Kidney (tissue), 14 donors: ENCODE measurements around the gene NRXN3. TPM values are rescaled to one million over a fixed set of nuclear protein-coding genes. Genes with fewer than 3 reads are reported as not detected.

Experiments
- DNase-seq, 5 donors: peaks; one replicate each; pipeline ENCODE4 v3.0.0-alpha.2; 2013 to 2020
- FAIRE-seq: peaks from 2 replicates; lab custom pipeline; 2012; peaks lifted over from hg19 to GRCh38; lab: Jason Lieb, UNC
- H3K27ac ChIP-seq, 2 donors: one replicate each; pipeline ENCODE4 v1.7.0; 2013; ENCODE audit warnings: low read depth in 2 of 2, low read length in 2 of 2, inconsistent platforms in 1 of 2
- H3K27me3 ChIP-seq: one replicate; pipeline ENCODE4 v1.7.1; 2013; ENCODE audit warnings: low read length, inconsistent platforms; ENCODE audit not compliant: control insufficient read depth, insufficient read depth
- H3K36me3 ChIP-seq, 3 donors: one replicate each; pipeline versions ENCODE4 v1.7.0 to v1.7.1; 2013; ENCODE audit warnings: low read length in 3 of 3, control low read depth in 1 of 3, inconsistent platforms in 1 of 3; ENCODE audit not compliant: insufficient read depth in 3 of 3, control insufficient read depth in 2 of 3
- H3K4me1 ChIP-seq, 3 donors: one replicate each; pipeline versions ENCODE4 v1.7.0 to v1.7.1; 2013; ENCODE audit warnings: low read length in 3 of 3, inconsistent platforms in 1 of 3, low read depth in 1 of 3; ENCODE audit not compliant: control insufficient read depth in 2 of 3, insufficient read depth in 2 of 3
- H3K4me3 ChIP-seq, 3 donors: one replicate each; pipeline versions ENCODE4 v1.7.0 to v1.8.1; 2013; ENCODE audit warnings: low read length in 3 of 3, control low read depth in 1 of 3, inconsistent platforms in 1 of 3
- H3K9ac ChIP-seq, 3 donors: one replicate each; pipeline versions ENCODE4 v1.7.0 to v1.7.1; 2013; ENCODE audit warnings: low read length in 3 of 3, control low read depth in 1 of 3, inconsistent platforms in 1 of 3
- H3K9me3 ChIP-seq, 3 donors: one replicate each; pipeline versions ENCODE4 v1.7.0 to v1.7.1; 2013; ENCODE audit warnings: low read length in 3 of 3, control low read depth in 1 of 3, inconsistent platforms in 1 of 3; ENCODE audit not compliant: control insufficient read depth in 2 of 3, insufficient read depth in 1 of 3
- intact Hi-C: fragments of 100-400 bp; cut with DNase I; formaldehyde crosslinking; loops from one replicate; pipeline ENCODE4 v1.11.1; 2022
- polyA plus RNA-seq: library from polyadenylated mRNA; stranded (reverse); fragments of 350-450 nt; fragmentation: Illumina TruSeq; extraction: RNeasy Lipid Tissue Mini Kit (QIAGEN cat#74804); gene quantifications from one replicate; pipeline ENCODE4 v1.2.3, GENCODE V29; 2014; ENCODE audit warnings: low read depth, low replicate concordance; ENCODE audit not compliant: insufficient read depth
- total RNA-seq: library from RNA; stranded (reverse); fragmentation: NEBNext Ultra II Directional; extraction: Animal tissue kit (Norgen Biotek cat#: 25700); gene quantifications from one replicate; pipeline ENCODE4 v1.2.1, GENCODE V29; 2021
- TF ChIP-seq, protein P1 (sequence below): IDR thresholded peaks from 3 replicates; pipeline ENCODE4 v1.5.1; 2012; ENCODE audit warnings: mild to moderate bottlenecking, moderate library complexity, borderline replicate concordance; ENCODE audit not compliant: insufficient read depth; ENCODE audit errors: extremely low read depth
- donor health status: control.
- donor health status: control.
- donor health status: control.
- donor health status: control.
- donor health status: control.
- donor health status: DM: yes; HTN: yes; CAD: no.
- donor health status: Normal renal cell carcinoma (clear cell type).

Gene NRXN3
- total and polyA plus RNA-seq, 2 donors from 2014 or later, result 1.5 to 2.4 TPM

GRCh38 chr14:78875049-78875448 lies 704.9 kb downstream of the NRXN3 start:
- Histone ChIP-seq H3K4me1 (no peaks in the 10 kb centered on the region), H3K9ac (no peak overlapping the region), H3K9me3 (no peaks in the 10 kb centered on the region), H3K36me3 (no peaks in the 10 kb centered on the region), H3K27ac (no peak overlapping the region), H3K4me3 (no peak overlapping the region), H3K27me3 (no peaks in the 10 kb centered on the region)
- intact Hi-C loops, result no loop called here
- TF ChIP-seq, protein P1, sequence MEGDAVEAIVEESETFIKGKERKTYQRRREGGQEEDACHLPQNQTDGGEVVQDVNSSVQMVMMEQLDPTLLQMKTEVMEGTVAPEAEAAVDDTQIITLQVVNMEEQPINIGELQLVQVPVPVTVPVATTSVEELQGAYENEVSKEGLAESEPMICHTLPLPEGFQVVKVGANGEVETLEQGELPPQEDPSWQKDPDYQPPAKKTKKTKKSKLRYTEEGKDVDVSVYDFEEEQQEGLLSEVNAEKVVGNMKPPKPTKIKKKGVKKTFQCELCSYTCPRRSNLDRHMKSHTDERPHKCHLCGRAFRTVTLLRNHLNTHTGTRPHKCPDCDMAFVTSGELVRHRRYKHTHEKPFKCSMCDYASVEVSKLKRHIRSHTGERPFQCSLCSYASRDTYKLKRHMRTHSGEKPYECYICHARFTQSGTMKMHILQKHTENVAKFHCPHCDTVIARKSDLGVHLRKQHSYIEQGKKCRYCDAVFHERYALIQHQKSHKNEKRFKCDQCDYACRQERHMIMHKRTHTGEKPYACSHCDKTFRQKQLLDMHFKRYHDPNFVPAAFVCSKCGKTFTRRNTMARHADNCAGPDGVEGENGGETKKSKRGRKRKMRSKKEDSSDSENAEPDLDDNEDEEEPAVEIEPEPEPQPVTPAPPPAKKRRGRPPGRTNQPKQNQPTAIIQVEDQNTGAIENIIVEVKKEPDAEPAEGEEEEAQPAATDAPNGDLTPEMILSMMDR, result no peak
- DNase-seq (no peak), FAIRE-seq (no peak)

- Histone ChIP-seq H3K4me1 (no peaks in the 10 kb centered on the region), H3K36me3 (no peaks in the 10 kb centered on the region), H3K9ac (no peak overlapping the region), H3K27ac (no peak overlapping the region), H3K4me3 (no peak overlapping the region), H3K27me3 (no peaks in the 10 kb centered on the region), H3K9me3 (no peaks in the 10 kb centered on the region)
- DNase-seq (no peak), FAIRE-seq (no peak)
- intact Hi-C loops, result no loop called here
- TF ChIP-seq, protein P1, result no peak
These were observed 715.7 kb downstream of the NRXN3 start for GRCh38 chr14:78885884-78886283.

DNA sequence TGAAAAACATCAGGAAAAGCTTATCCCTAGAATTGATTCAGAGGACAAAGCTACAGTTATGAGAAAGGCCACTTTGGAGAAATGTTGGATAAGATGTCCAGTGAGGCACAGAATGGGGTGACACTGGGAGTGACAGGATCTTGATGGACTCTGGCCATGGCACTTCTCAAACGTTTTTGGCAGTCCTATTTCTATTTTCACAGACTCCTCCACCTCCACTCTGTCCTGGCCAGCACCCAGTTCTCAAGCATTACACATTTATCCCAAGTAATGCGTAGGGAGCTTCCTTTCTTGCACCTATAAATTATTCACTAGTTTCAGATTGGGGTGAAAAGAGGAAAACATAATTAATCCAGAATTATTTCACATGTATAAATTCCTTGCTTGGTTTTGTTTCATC lies 727.3 kb downstream of the NRXN3 start:
- TF ChIP-seq, protein P1, result no peak

GRCh38 chr14:78902010-78902623 lies 731.9 kb downstream of the NRXN3 start:
- no peaks in the 10 kb centered on the region for H3K36me3 ChIP-seq
- H3K9ac ChIP-seq, result no peak overlapping the region
- intact Hi-C loops, result no loop called here
- no peaks in the 10 kb centered on the region for H3K9me3 ChIP-seq
- H3K27me3 ChIP-seq, result no peaks in the 10 kb centered on the region
- TF ChIP-seq, protein P1, result no peak
- H3K4me1 ChIP-seq, result no peaks in the 10 kb centered on the region
- H3K4me3 ChIP-seq, result no peak overlapping the region
- FAIRE-seq, result no peak
- peak in 3 of 5 donors; percentile 18 to 65 (median 23) for DNase-seq
- no peak overlapping the region for H3K27ac ChIP-seq

More for the DNA sequence above, 727.3 kb downstream of the NRXN3 start:
- H3K9me3 ChIP-seq, result peaks cover 0 to 3% (median 0%) of the 10 kb centered on the region in 3 donors
- intact Hi-C loops, result no loop called here
- H3K9ac ChIP-seq, result no peak overlapping the region
- no peak overlapping the region for H3K4me3 ChIP-seq
- no peak for FAIRE-seq
- H3K27me3 ChIP-seq, result no peaks in the 10 kb centered on the region
- H3K4me1 ChIP-seq, result no peaks in the 10 kb centered on the region
- no peaks in the 10 kb centered on the region for H3K36me3 ChIP-seq
- no peak overlapping the region for H3K27ac ChIP-seq
- no peak for DNase-seq
